GM19351 (cell line): Measurements from ENCODE around the gene HOXB6.
A peak's percentile ranks its signal among the peaks of the same experiment; 100 is the strongest.

Experiments
- ATAC-seq: cut with Tn5 transposase; IDR thresholded peaks from one replicate; pipeline ENCODE4 v1.9.1; 2021; ENCODE audit warnings: mild to moderate bottlenecking, moderate library complexity; ENCODE audit not compliant: unreplicated experiment

HOXB6 gene

DNA sequence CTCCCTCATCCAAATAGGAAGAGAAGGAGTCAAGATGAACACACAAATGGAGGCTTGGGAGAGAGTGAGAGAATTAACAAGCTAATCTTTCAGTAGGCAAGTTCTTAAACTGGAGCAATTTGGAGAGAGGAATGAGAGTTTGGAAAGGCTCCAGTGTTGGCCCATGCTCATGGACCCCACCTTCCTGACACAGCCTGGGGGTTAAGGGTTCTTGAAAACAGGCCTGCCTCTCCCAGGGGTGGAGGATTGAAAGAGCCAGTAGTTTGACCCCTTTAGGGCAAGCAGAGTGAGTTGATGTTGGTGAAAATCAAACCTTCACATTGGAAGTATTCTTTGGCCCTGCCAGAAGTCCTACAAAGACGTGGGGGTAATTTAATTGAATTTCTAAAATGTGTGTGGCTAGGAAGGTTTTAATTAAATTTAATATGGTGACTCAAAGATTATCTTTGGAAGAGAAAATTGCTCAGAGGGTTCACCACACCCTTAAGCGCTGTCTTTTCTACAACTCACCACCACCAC is 20.5 kb downstream of the HOXB6 start:
- ATAC-seq = no peak

DNA sequence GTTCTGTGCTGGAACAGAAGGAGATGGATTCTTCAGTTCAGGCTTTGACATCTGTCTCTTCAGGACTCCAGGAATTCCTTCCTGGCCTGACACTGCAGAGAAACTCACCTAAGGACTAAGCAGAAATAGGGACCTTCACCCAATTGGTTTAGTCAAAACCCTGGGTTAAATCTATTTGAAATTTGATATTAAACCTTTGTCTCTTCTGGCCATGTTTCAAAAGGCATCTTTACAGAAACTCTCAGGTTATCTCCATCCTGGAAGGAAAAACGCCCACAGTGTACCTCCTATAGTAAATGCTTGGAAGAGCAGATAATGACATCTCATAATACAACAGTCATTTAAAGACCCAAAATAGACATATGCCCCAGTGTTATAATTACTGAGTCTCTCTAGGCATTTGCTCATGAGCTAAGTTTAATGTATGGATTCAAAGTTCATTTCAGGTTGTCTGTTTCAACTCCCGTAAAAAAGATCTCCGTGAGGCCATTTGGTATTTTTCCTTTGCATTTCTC is 21.0 kb downstream of the HOXB6 start:
- no peak for ATAC-seq

DNA sequence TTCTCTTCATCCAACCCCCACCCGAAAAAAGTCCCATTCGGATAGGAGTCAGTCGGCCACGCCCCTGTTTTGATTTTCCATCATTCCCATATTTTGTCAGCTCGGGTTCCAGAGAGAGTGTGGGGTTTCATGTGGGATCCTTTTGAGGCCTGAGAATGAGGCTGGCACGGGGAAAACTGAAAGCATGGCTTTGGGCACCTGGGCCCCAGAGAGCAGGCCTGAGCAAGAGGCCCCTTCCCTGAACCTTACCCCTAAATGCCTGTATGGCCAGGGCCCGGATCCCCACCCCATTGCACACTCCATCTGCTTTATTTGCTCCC is 22.1 kb downstream of the HOXB6 start:
- no peak for ATAC-seq

DNA sequence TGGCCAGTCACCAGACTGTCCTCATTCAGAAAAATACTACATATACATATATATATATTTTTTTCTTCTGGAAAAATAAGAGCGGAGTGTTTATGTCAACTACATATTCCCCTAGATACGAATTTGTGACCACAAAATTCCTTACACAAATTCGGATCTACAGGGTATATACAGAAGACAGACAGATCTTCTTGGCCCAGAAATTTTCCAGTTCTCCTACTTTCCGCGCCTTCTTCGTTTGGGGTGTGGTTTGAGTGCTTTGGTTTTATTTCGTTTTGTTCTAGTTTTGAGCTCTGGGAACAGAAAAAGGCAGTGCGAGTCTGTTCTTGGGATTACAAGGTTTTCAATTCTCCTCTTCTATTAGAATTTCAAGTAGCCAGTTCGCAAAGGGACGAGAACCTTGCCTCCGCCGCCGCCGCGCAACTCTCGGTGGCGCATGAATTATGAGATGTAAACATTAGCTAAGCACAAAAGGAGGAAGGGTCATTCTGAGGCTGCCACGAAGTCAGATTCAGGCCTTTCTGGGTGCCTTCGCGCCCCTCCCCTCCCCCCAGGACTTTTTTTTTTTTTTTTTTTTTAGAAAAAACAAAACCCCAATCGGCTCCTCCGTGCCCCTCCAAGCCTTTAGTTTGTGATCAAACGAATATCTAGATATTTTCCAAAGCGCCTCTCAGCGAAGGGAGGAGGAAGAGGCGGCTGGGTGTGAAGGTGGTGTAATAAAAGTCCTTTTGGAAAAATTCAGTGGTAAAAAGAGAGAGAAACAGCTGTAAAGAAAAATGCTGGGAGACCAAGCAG is 24.8 kb downstream of the HOXB6 start:
- no peak for ATAC-seq

DNA sequence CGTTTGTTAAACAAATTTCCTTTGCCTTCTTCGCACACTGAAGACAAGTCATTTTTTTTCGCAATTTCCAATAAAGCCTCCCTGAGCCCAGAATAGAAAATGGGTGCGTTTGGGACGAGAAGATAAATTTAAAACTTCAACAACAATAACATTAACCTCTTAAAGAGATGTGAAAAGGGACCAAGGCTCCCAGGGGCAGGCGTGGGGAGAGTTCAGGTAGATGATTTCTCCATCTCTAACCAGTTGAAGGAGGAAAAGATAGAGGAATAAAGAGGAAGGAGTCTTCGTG is 25.4 kb downstream of the HOXB6 start:
- no peak for ATAC-seq

DNA sequence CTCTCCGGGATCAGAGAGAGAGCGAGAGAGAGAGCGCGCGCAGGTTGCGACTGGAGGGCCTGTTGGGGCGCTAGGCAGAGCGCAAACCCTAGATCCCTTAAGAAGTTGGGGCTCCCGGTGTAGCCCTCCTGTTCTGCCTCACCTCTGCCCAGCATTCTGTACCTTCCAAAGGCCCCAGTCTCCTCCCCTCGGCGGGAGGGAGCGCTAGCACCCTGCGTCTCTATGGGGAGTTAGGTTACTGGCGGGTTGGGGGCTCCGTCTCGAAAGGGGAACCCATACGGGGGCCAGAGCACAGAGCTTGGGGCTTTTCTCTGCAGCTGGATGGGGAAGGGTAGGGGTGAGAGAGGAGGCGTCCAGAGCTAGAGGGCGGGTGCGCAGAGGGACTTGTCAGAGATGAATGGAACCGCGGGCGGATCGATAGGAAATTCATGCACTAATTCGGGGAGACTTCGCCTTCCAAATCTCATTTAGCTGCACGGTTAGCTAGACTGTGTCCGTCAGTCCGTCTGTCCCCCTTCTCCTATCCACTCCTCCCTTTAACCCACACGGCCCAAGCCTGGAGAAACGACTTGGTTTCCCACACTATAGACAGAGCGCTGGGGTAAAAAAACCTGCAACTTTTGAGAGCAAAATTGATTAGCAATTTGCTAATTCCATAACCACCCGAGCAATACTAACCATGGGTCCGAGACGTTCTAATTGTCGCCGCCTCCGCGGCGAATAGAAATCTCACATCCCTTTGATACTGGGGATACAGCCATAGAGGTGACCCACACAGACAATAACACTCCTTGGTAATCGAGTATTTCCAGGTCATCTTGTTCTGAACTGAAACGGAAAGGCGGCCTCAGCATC is 25.9 kb downstream of the HOXB6 start:
- peak; percentile 39 for ATAC-seq

DNA sequence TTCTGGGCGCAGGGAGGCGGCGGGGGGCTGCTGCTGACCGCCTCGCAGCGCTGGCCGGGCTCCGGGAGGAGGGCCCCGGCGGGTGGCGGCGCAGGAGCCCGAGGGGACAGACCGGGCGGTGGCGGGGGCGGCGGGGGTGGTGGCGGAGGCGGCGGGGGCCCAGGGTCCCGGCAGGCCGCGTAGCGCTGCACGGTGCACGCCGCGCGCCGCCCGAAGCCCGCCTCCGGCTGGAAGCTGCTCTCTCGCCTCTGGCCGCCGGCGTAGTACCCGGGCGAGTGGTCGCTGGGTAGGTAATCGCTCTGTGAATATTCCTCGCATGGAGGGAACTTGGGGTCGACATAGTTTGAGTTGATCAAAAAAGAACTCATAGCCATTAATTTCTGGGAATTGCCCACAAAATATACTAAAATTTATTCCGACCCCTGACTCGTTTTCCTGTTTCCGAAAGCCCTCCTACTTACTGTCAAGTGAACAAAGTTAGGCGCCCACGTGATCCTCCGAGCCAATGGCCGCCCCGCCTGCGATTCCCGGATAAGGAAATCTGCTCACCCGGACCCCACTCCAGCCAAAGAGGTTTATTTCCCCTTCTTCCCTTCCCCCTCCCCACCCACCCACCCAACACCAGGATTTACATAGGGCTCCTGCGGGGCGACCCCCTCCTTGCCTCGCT is 26.7 kb downstream of the HOXB6 start, which contains the start of gene HOXB4:
Gene HOXB4 (minus strand): TSS at position 405 of the 670 bp plus-strand sequence. CDS start 31 bp downstream, at position 374.
- ATAC-seq = peak; percentile 62

DNA sequence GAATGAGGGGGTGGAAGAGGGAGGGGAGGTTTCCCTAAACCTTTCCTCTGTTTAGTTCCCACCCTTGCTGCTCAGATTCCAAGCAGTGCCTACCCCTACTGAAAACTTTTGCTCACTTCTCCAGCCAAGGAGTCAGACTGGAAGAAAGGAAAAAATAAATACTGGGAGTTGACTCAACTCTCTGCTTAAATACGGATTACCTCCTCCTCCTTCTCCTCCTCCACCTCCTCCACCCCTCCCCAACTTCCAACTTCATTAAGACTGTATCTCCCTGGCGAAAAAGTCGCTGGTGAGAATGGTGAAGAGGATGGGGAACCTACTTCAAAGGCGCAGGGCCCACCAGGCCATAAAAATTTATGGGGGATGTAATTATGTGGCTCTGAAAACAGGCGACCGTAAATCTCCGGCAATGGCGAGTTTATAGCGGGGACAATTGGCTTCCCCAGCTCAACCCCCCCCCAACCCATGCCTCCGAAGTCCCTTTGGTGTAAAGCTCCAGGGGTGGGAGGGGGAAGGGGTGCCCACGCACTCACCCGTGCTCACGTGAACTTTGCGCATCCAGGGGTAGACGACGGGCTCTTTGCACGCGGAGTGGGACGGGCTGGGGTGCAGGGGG is 27.3 kb downstream of the HOXB6 start:
- no peak for ATAC-seq

DNA sequence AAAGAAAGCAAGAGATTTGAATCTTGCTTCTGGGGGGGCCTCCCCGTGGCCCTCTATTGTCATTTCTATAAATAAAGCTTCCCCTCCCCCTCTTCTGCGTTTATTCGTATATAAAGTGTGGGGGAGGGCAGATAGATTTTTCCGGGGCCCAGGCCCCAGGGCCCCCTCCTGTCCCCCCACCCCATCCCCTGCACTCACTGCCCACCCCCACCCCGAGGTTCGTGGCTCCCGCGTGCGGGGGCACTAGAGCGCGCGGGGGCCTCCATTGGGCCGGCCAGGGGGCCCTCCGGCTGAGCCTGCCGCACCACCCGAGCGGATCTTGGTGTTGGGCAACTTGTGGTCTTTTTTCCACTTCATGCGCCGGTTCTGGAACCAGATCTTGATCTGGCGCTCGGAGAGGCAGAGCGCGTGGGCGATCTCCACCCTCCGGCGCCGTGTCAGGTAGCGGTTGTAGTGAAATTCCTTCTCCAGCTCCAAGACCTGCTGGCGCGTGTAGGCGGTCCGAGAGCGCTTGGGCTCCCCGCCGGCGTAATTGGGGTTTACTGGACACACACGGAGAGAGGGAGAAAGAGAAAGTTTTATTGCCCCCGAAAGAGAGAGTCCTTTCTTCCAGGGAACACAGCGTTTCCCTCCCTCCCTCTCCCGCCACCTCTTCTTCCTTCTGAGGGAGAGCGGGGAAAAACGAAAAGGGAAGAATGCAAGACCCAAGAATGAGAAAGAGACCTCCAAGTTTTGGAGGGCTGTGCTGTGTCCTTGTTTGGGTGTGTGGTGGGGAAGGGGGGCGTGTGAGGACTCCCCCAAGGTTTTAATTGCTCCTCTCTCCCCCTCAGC is 28.1 kb downstream of the HOXB6 start:
- ATAC-seq = no peak

DNA sequence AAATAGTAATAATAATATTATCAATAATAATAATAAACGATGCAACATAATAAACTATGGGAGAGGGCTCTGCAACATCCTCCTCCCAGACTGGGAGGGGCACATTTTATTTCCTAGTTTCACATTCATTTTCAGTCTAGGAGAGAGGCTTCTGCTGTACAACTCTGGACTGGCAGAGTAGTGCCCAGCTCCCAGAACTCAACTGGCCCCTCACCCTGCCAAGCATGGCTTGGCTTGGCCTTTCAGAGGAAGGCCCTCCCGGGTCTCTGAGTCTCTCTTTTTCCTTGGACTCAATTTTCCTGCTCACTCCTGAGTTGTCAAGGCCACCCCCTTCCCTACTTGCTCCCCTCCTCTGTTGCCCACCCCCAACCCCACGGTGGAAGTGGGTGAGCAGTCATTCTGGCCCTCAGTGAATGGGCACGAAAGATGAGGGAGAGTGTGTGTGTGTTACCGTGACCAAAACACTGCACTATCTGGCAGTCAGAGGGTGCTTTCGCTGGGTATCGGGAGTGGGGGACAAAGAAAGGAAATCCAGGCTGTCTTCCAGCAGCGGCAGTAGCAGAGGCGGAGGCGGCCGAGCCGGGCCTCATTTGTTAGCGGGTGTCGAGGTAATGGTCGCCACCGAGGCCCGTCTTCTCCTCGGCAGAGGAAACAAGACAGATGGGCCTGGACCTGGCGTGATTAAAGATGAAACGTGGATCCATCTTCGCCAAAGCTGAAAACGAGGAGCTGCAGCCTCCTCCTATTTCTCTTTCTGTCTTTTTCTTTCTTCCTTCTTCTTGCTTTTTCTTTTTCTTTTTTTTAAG is 28.9 kb downstream of the HOXB6 start:
- ATAC-seq = no peak

DNA sequence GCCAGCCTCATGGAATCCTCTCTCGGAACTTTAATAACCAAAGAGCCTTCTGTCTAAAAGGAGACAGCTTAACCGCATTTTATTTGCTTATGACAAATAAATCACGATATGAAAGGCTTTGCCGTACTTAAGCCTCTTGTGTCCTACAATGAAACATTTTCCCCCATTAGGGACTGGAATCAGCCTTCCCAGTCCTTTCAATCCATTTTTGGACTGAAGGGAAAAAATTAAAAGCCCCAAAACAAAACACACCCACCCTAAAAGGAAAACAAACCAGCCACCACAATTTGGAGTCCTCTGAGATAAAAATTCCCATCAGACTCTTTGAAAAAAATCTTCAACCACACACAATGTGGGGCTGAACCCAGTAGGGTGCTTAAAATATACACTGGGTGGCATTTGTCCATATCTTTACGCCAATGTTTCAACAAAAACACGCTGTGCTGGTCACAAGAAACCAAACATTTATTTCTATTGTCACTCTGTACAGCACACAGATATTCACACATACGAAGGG is 29.7 kb downstream of the HOXB6 start:
- ATAC-seq = no peak

DNA sequence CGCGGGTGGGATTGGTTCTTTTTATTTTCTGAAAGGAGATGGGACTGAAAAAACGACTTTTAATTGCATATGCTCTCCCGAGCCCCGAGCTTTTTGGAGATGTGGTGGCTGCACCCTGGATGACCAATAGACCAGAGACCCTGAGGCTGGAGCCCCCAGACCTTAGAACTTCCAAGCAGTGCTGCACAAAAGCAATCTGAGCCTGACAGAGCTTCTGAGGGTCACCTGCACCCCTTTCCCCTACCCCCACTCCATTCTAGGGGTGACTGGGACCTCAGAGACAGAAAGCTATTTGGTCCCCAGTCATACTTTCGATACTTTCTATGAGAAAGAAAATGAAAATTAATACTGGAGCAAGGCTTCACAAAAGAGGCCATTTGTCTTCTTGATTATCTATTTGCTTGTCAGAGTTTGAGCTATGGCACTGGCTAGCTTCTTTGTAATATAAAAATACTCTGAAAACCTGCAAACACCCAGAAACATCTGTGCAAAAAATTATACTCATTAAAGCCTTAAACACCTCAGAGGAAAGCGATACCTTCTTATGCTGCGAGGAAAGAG is 30.2 kb downstream of the HOXB6 start:
- no peak for ATAC-seq

DNA sequence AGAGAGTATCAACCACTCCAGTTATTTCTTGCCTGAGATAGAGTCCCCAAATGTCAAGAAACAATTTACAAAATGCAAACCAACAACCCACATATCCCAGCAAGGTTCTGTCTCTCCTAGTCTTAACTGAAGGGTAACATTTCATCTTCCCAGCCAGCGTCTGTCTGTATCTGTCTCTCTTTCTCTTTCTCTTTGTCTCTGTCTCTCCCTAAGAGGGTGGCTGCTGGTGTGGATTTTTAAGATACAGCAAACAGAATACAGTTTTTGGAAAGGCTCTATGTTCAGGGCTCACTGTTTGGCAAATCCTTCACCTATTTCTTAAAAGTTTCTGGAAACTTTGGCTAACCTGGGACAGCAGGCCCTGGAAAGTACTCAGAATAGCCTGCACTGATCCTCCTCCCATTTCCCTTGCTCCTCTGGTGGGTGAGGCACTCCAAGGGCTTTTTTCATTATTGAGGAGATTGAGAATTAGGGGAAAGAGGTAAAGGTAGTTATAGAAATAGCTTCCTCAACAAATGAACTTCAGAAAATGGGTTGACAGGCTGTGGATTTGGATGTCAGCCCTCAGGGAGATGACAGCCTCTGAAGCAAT is 32.9 kb downstream of the HOXB6 start:
- no peak for ATAC-seq

DNA sequence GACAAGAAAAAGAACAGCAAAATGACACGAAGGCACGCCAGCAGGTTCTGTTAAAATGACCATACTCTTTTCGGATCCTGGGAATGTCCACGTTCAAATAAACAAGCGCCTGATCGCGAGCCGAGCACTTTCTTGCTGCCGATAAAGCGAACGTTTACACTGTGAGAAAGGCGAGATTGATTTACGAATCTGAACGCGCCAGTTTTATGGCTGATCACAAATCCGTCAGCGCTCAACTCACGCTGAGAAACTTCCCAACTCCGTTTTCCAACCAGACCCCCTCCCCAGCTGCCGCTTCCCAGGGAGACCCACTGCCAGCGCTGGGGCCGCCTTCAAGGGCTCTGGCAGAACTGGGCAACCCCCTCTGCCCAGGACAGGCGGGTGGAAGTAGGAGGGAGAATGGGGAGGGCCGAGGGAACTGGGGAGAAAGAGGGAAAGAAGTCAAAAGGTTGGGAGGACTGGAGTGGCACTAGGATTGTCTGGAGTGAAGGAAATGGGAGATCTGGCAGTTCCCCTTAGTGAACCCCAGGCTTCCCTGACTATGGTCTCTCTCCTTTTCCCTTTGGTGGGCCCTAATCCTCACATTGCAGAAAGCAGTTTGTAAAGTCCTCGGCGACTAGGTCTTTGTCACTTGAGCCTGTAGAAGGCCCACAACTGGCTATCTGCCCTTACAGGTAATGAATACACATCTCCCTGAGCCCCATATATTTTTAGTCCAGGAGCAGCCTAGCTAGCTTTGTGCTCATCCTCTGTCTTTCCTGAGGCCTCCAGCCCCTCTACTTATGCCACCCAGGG is 33.6 kb downstream of the HOXB6 start:
- no peak for ATAC-seq

DNA sequence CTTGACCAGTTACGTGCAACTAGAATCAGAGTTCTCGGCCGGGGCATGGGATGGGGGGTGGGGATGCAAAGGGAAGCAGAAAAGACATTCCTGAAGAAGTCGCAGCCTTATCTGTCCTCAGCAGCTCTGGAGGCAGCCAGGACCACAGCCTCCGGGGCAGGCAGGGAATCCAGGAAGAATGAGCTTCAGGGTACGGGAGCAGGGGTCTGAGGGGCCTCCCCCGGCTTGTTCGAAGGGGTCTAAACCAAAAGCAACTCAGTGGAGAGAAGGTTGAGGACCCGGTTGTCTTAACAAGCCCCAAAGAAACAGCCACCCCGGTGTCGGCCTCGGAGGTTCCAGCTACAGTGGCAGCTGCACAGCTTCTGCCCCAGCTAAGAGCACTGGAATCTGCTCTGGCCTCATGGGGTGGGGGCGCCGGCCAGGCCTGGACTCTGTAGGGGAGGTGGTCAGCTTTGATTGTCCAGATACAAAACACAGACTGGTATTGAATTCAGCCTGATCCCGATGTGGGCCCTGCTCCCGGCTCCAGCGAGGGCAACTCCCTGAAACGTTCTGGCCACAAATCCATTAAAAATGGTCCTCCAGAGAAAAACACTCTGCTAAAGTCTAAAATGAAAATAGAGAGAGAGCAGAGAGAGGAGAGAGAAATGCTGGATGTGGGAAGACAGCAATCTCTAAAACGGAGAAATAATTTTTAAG is 34.3 kb downstream of the HOXB6 start:
- ATAC-seq = no peak

DNA sequence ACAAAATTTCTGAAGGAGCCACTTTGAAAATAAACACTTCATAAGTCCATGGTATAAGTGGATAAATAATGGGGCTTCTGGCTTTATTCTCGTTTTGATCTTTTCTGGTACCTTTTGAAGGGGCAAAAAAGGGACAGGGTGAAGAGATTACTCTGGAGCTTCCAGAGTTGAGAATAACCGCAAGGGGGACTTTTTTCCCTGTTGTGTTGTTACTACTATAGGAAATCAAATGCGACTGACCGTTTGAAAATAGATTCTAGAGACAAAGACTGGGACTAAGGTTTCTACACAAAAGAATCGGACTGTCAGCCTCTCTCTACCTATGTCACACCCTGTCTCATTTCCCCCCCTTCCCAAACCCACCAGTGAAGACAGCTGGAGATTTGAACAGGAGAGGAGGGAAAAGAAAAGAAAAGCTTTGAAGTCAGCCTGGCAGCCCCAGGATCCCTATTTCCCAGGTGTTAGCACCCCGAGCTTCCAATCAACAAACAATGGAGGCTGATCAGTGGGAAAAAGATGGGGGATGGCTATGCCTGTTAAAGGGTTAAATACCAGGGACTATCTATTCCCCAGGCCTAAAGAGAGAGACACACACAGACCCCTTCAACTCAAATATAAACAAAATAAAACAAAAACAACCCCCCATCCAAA is 35.0 kb downstream of the HOXB6 start:
- no peak for ATAC-seq

DNA sequence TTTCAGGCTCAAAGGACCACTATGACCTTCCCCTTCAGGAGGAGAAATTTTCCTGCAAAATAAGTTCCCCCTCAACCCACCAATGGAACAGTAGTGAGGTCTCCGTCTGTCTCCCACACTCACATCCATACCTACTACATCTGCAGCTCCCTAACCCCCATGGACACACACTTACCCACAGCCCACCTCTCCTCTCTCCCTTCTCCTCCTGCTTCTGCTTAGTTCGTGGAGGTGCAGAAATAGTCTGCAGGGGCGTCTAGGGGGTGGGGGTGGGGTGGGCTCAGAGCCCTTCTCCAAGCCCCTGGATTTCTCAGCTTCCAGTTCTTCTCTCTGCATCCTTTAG is 35.6 kb downstream of the HOXB6 start:
- ATAC-seq = no peak
